ENCODE data around the gene PIEZO2. TPM values are rescaled to one million over a fixed set of nuclear protein-coding genes. Genes with fewer than 3 reads are reported as not detected.

The PIEZO2 gene
- polyA plus RNA-seq, 1 donor (not counting 4 experiments of a cell fraction or from before 2014, with no cell fraction given): not detected

DNA sequence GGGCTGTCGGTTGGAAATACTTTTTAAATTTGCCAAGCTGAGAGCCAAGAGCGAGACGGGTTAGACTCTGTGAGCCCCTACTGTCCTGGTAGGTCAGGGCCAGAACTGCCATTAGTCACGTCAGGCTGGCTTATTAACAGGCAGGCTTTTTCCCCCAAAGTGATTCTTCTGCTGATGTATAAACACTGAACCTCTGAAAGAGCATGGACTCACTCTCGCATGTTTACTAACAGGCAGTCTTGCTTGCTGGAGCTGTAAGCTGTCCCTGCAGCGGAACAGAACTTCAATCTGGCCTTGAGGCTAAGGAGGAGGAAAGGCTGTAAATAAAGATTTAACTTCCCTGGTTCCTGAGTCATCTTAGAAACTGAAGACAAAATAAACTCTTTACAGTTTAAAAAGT lies 288.4 kb downstream of the PIEZO2 start:
- Histone ChIP-seq H3K79me2 (ENCODE audit: control insufficient read depth, insufficient read depth, low read length) (no peaks in the 10 kb centered on the region), H3K4me1 (ENCODE audit: control insufficient read depth, extremely low read depth, insufficient read depth, low read length) (no peaks in the 10 kb centered on the region), H3K9me1 (ENCODE audit: control insufficient read depth, extremely low read depth, insufficient read depth, low read length) (no peaks in the 10 kb centered on the region), H2AFZ (ENCODE audit: control insufficient read depth, low read length) (no peak overlapping the region), H3K4me3 (ENCODE audit: control insufficient read depth in 2 of 3, extremely low read depth in 1 of 3, insufficient read depth in 2 of 3, low read depth in 1 of 3, low read length in 3 of 3) (no peak overlapping the region), H3K9ac (ENCODE audit: control insufficient read depth, extremely low read depth, insufficient read depth, low read length) (no peak overlapping the region), H3K4me2 (ENCODE audit: control insufficient read depth, extremely low read depth, insufficient read depth, low read depth, low read length) (no peak overlapping the region), H3K27ac (ENCODE audit: control insufficient read depth, insufficient read depth, low read length) (no peak overlapping the region), H3K9me3 (ENCODE audit: control insufficient read depth, low read depth, low read length) (no peaks in the 10 kb centered on the region), H3K27me3 (ENCODE audit: control insufficient read depth, extremely low read depth, insufficient read depth, low read length) (no peaks in the 10 kb centered on the region), H3K36me3 (ENCODE audit: control insufficient read depth in 2 of 2, extremely low read depth in 1 of 2, insufficient read depth in 2 of 2, low read length in 2 of 2) (no peaks in the 10 kb centered on the region), H4K20me1 (ENCODE audit: control insufficient read depth, extremely low read depth, insufficient read depth, low read length) (no peaks in the 10 kb centered on the region)
- TF ChIP-seq, protein P1, sequence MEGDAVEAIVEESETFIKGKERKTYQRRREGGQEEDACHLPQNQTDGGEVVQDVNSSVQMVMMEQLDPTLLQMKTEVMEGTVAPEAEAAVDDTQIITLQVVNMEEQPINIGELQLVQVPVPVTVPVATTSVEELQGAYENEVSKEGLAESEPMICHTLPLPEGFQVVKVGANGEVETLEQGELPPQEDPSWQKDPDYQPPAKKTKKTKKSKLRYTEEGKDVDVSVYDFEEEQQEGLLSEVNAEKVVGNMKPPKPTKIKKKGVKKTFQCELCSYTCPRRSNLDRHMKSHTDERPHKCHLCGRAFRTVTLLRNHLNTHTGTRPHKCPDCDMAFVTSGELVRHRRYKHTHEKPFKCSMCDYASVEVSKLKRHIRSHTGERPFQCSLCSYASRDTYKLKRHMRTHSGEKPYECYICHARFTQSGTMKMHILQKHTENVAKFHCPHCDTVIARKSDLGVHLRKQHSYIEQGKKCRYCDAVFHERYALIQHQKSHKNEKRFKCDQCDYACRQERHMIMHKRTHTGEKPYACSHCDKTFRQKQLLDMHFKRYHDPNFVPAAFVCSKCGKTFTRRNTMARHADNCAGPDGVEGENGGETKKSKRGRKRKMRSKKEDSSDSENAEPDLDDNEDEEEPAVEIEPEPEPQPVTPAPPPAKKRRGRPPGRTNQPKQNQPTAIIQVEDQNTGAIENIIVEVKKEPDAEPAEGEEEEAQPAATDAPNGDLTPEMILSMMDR (optimal IDR thresholded peaks at IDR 0.05 in 1 of 3, IDR thresholded peaks at IDR 0.05 in 1 of 3, conservative IDR thresholded peaks at IDR 0.05 in 1 of 3; ENCODE audit: extremely low read depth in 1 of 3, insufficient read depth in 2 of 3, low read length in 3 of 3): no peak
- no peak for TF ChIP-seq EZH2 (IDR thresholded peaks at IDR 0.05; ENCODE audit: low read length)
- FAIRE-seq (no peak), DNase-seq (ENCODE audit: low read depth, low spot score) (no peak)
- dilution Hi-C loops (cut with MboI; ENCODE audit: extremely low pct_ligation_motif_present, low sequenced_read_pairs): no loop called here

DNA sequence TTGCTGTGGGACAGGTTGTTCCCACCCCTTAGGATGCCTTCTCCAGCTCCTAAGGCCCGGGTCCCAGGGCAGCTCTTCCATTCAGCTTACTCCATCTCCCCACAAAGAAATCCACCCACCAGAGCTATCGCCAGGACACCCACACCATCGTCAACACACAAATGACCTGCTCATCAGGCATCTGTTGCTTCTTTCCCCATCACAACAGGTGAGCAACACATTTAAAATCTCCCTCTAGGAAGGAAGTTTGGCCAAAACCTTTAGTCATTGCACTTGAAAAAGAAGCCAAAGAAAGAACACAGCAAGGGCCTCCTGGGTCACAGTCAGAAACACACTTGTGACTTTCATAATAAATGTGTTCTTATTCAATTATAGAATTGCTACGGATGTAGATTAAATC lies 289.0 kb downstream of the PIEZO2 start:
- H3K27ac ChIP-seq (ENCODE audit: control insufficient read depth, insufficient read depth, low read length): no peak overlapping the region

More for the DNA sequence above, 289.0 kb downstream of the PIEZO2 start:
- Histone ChIP-seq H3K9me1 (ENCODE audit: control insufficient read depth, extremely low read depth, insufficient read depth, low read length) (no peaks in the 10 kb centered on the region), H3K4me3 (ENCODE audit: control insufficient read depth in 2 of 3, extremely low read depth in 1 of 3, insufficient read depth in 2 of 3, low read depth in 1 of 3, low read length in 3 of 3) (no peak overlapping the region), H3K27me3 (ENCODE audit: control insufficient read depth, extremely low read depth, insufficient read depth, low read length) (no peaks in the 10 kb centered on the region), H3K4me1 (ENCODE audit: control insufficient read depth, extremely low read depth, insufficient read depth, low read length) (no peaks in the 10 kb centered on the region), H3K9ac (ENCODE audit: control insufficient read depth, extremely low read depth, insufficient read depth, low read length) (no peak overlapping the region), H4K20me1 (ENCODE audit: control insufficient read depth, extremely low read depth, insufficient read depth, low read length) (no peaks in the 10 kb centered on the region), H3K36me3 (ENCODE audit: control insufficient read depth in 2 of 2, extremely low read depth in 1 of 2, insufficient read depth in 2 of 2, low read length in 2 of 2) (no peaks in the 10 kb centered on the region), H3K9me3 (ENCODE audit: control insufficient read depth, low read depth, low read length) (no peaks in the 10 kb centered on the region), H3K4me2 (ENCODE audit: control insufficient read depth, extremely low read depth, insufficient read depth, low read depth, low read length) (no peak overlapping the region), H3K79me2 (ENCODE audit: control insufficient read depth, insufficient read depth, low read length) (no peaks in the 10 kb centered on the region), H2AFZ (ENCODE audit: control insufficient read depth, low read length) (no peak overlapping the region)
- dilution Hi-C loops (cut with MboI; ENCODE audit: extremely low pct_ligation_motif_present, low sequenced_read_pairs): no loop called here
- no peak for FAIRE-seq
- no peak for DNase-seq (ENCODE audit: low read depth, low spot score)
- TF ChIP-seq, protein P1 (optimal IDR thresholded peaks at IDR 0.05 in 1 of 3, IDR thresholded peaks at IDR 0.05 in 1 of 3, conservative IDR thresholded peaks at IDR 0.05 in 1 of 3; ENCODE audit: extremely low read depth in 1 of 3, insufficient read depth in 2 of 3, low read length in 3 of 3): no peak
- no peak for TF ChIP-seq EZH2 (IDR thresholded peaks at IDR 0.05; ENCODE audit: low read length)

All from keratinocyte (primary cell).